NCI-H748 treated with DMSO at 0.1 percent for 48 hours (cell line): ENCODE results near the gene NCOR2.

ENCODE experiments used
- DNase-seq: peaks from one replicate; lab custom pipeline; 2025; lab: John Stamatoyannopoulos, UW

Gene NCOR2

GRCh38 chr12:124577374-124577773 is 10.0 kb upstream of the NCOR2 start:
- no peak for DNase-seq

GRCh38 chr12:124576061-124576650 is 8.7 kb upstream of the NCOR2 start:
- DNase-seq = no peak

GRCh38 chr12:124573839-124574786 is 6.7 kb upstream of the NCOR2 start:
- DNase-seq = no peak

- no peak for DNase-seq
Measured at GRCh38 chr12:124571556-124571955, 4.1 kb upstream of the NCOR2 start.

GRCh38 chr12:124570810-124571209 is 3.4 kb upstream of the NCOR2 start:
- no peak for DNase-seq

- no peak for DNase-seq
Measured at GRCh38 chr12:124569375-124570148, 2.1 kb upstream of the NCOR2 start.

- no peak for DNase-seq
Measured at GRCh38 chr12:124568431-124569374, 1.3 kb upstream of the NCOR2 start.

GRCh38 chr12:124567673-124568373 is 411 bp upstream of the NCOR2 start:
- DNase-seq = peak; percentile 51

- peak; percentile 42 for DNase-seq
Measured at GRCh38 chr12:124566161-124566996, 1.0 kb downstream of the NCOR2 start.

- DNase-seq = no peak
Measured at GRCh38 chr12:124565656-124566160, 1.7 kb downstream of the NCOR2 start.

- DNase-seq = no peak
Measured at GRCh38 chr12:124564971-124565491, 2.4 kb downstream of the NCOR2 start.

- DNase-seq = no peak
Measured at GRCh38 chr12:124564232-124564958, 3.0 kb downstream of the NCOR2 start.

- DNase-seq = no peak
Measured at GRCh38 chr12:124563809-124564208, 3.6 kb downstream of the NCOR2 start.

- DNase-seq = no peak
Measured at GRCh38 chr12:124563401-124563800, 4.0 kb downstream of the NCOR2 start.

GRCh38 chr12:124562796-124563181 is 4.6 kb downstream of the NCOR2 start:
- no peak for DNase-seq

GRCh38 chr12:124562018-124562795 is 5.2 kb downstream of the NCOR2 start:
- DNase-seq = no peak

- DNase-seq = no peak
Measured at GRCh38 chr12:124561231-124561630, 6.2 kb downstream of the NCOR2 start.
